Measurements from ENCODE around the gene CAV2.

The CAV2 gene

GRCh38 chr7:116557901-116558300, 58.4 kb downstream of the CAV2 start:
- no peak for TF ChIP-seq CTCF (IDR thresholded peaks at IDR 0.05; ENCODE audit: insufficient read depth, missing control alignments)
- DNase-seq (ENCODE audit: insufficient read length, low spot score): no peak
- FAIRE-seq: no peak

All from D721Med (cell line).